ENCODE data around the gene HIF1A.

DNA sequence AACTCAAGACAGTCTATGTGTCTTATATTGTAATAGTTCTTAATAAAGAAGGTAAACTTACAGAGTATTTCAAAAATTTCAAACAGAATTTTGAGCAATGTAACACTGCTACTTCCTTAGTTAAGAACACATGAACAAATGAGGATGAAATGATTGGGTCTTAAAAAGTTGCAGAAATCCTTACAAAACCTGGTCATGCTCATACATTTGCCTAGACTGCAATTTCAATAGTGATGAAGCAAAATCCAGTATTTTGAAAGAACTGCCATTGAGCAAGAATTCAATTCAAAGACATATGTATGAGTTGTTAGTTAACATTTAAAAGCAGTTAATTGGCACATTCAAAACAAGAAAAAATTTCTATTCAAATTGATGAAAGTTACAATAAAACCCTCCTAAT is 17.8 kb upstream of the HIF1A start:
- TF ChIP-seq POLR2A (IDR thresholded peaks at IDR 0.05; ENCODE audit: low read depth, low read length), result no peak
- TF ChIP-seq, protein P1, sequence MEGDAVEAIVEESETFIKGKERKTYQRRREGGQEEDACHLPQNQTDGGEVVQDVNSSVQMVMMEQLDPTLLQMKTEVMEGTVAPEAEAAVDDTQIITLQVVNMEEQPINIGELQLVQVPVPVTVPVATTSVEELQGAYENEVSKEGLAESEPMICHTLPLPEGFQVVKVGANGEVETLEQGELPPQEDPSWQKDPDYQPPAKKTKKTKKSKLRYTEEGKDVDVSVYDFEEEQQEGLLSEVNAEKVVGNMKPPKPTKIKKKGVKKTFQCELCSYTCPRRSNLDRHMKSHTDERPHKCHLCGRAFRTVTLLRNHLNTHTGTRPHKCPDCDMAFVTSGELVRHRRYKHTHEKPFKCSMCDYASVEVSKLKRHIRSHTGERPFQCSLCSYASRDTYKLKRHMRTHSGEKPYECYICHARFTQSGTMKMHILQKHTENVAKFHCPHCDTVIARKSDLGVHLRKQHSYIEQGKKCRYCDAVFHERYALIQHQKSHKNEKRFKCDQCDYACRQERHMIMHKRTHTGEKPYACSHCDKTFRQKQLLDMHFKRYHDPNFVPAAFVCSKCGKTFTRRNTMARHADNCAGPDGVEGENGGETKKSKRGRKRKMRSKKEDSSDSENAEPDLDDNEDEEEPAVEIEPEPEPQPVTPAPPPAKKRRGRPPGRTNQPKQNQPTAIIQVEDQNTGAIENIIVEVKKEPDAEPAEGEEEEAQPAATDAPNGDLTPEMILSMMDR (IDR thresholded peaks at IDR 0.05; ENCODE audit: extremely low read depth in 1 of 2, insufficient read depth in 1 of 2, low read depth in 1 of 2, low read length in 2 of 2), result no peak
- TF ChIP-seq POLR2AphosphoS5 (IDR thresholded peaks at IDR 0.05; ENCODE audit: insufficient read depth, low read depth, low read length), result no peak
- TF ChIP-seq EZH2 (IDR thresholded peaks at IDR 0.05; ENCODE audit: borderline replicate concordance, low read depth, low read length, severe bottlenecking), result no peak
- no peak for TF ChIP-seq MYC (IDR thresholded peaks at IDR 0.05; ENCODE audit: low read depth, low read length)
- TF ChIP-seq, protein P2, sequence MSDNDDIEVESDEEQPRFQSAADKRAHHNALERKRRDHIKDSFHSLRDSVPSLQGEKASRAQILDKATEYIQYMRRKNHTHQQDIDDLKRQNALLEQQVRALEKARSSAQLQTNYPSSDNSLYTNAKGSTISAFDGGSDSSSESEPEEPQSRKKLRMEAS (IDR thresholded peaks at IDR 0.05; ENCODE audit: insufficient read depth, insufficient read length), result no peak
